ENCODE results near the gene LIN7A. TPM values are rescaled to one million over a fixed set of nuclear protein-coding genes. Genes with fewer than 3 reads are reported as not detected.

The LIN7A gene
- total RNA-seq, 2 experiments from 2014 or later, result not detected

- Histone ChIP-seq H3K27ac (ENCODE audit: low read depth in 1 of 2, low read length in 2 of 2) (no peak overlapping the region), H3K9me3 (ENCODE audit: control insufficient read depth in 1 of 2, insufficient read depth in 1 of 2, low read length in 2 of 2) (no peaks in the 10 kb centered on the region), H3K4me1 (ENCODE audit: insufficient read depth, low read length) (no peaks in the 10 kb centered on the region), H3K36me3 (ENCODE audit: insufficient read depth, low read length) (no peaks in the 10 kb centered on the region), H3K27me3 (ENCODE audit: control insufficient read depth in 1 of 2, insufficient read depth in 2 of 2, low read length in 2 of 2) (no peaks in the 10 kb centered on the region), H3K4me3 (ENCODE audit: low read length) (no peak overlapping the region)
- Mint-ChIP-seq H3K4me1 (ENCODE audit: low read depth) (no peaks in the 10 kb centered on the region), H3K27ac (no peak overlapping the region), H3K9me3 (peaks cover 2% of the 10 kb centered on the region), H3K27me3 (no peaks in the 10 kb centered on the region), H3K36me3 (ENCODE audit: low read depth) (no peaks in the 10 kb centered on the region), H3K4me3 (no peak overlapping the region)
- ATAC-seq (ENCODE audit: poor library complexity) (no peak), DNase-seq (no peak)
- no peak for TF ChIP-seq CTCF (IDR thresholded peaks at IDR 0.05)
- intact Hi-C loops (cut with DNase I, micrococcal nuclease), result no loop called here
- CTCF ChIA-PET, result no interaction called here
- POLR2A ChIA-PET, result no interaction called here
Observed at GRCh38 chr12:80780746-80781145, 157.0 kb downstream of the LIN7A start.

- POLR2A ChIA-PET, result no interaction called here
Observed at GRCh38 chr12:80778005-80778541, 159.7 kb downstream of the LIN7A start.

GRCh38 chr12:80777587-80777986 is 160.1 kb downstream of the LIN7A start:
- Histone ChIP-seq H3K27me3 (ENCODE audit: control insufficient read depth in 1 of 2, insufficient read depth in 2 of 2, low read length in 2 of 2) (no peaks in the 10 kb centered on the region), H3K4me3 (ENCODE audit: low read length) (no peak overlapping the region), H3K27ac (ENCODE audit: low read depth in 1 of 2, low read length in 2 of 2) (no peak overlapping the region), H3K4me1 (ENCODE audit: insufficient read depth, low read length) (no peaks in the 10 kb centered on the region), H3K9me3 (ENCODE audit: control insufficient read depth in 1 of 2, insufficient read depth in 1 of 2, low read length in 2 of 2) (no peaks in the 10 kb centered on the region), H3K36me3 (ENCODE audit: insufficient read depth, low read length) (no peaks in the 10 kb centered on the region)
- TF ChIP-seq CTCF (IDR thresholded peaks at IDR 0.05), result no peak
- ChIA-PET CTCF (no interaction called here), POLR2A (no interaction called here)
- DNase-seq, result no peak
- H3K4me1 Mint-ChIP-seq (ENCODE audit: low read depth), result no peaks in the 10 kb centered on the region
- peaks cover 3% of the 10 kb centered on the region for H3K9me3 Mint-ChIP-seq
- no peaks in the 10 kb centered on the region for H3K36me3 Mint-ChIP-seq (ENCODE audit: low read depth)
- H3K27ac Mint-ChIP-seq, result no peak overlapping the region
- ATAC-seq (ENCODE audit: poor library complexity), result no peak
- H3K27me3 Mint-ChIP-seq, result no peaks in the 10 kb centered on the region
- no peak overlapping the region for H3K4me3 Mint-ChIP-seq
- intact Hi-C loops (cut with DNase I, micrococcal nuclease), result no loop called here

More at GRCh38 chr12:80778005-80778541, 159.7 kb downstream of the LIN7A start:
- Mint-ChIP-seq H3K27ac (no peak overlapping the region), H3K27me3 (no peaks in the 10 kb centered on the region), H3K4me1 (ENCODE audit: low read depth) (no peaks in the 10 kb centered on the region), H3K9me3 (peaks cover 2% of the 10 kb centered on the region), H3K36me3 (ENCODE audit: low read depth) (no peaks in the 10 kb centered on the region), H3K4me3 (no peak overlapping the region)
- TF ChIP-seq CTCF (IDR thresholded peaks at IDR 0.05), result no peak
- H3K27me3 ChIP-seq (ENCODE audit: control insufficient read depth in 1 of 2, insufficient read depth in 2 of 2, low read length in 2 of 2), result no peaks in the 10 kb centered on the region
- CTCF ChIA-PET, result no interaction called here
- no peaks in the 10 kb centered on the region for H3K36me3 ChIP-seq (ENCODE audit: insufficient read depth, low read length)
- H3K27ac ChIP-seq (ENCODE audit: low read depth in 1 of 2, low read length in 2 of 2), result no peak overlapping the region
- H3K4me1 ChIP-seq (ENCODE audit: insufficient read depth, low read length), result no peaks in the 10 kb centered on the region
- intact Hi-C loops (cut with DNase I, micrococcal nuclease), result no loop called here
- DNase-seq, result peak in 2 of 14 experiments; percentile 1 to 6
- no peak for ATAC-seq (ENCODE audit: poor library complexity)
- H3K4me3 ChIP-seq (ENCODE audit: low read length), result no peak overlapping the region
- H3K9me3 ChIP-seq (ENCODE audit: control insufficient read depth in 1 of 2, insufficient read depth in 1 of 2, low read length in 2 of 2), result no peaks in the 10 kb centered on the region

Measured in CD4-positive, alpha-beta T cell (primary cell).